Kidney (tissue), 14 donors: ENCODE measurements around the gene GLIS1. TPM values are rescaled to one million over a fixed set of nuclear protein-coding genes. Genes with fewer than 3 reads are reported as not detected.

Experiments
- DNase-seq, 5 donors: peaks; one replicate each; pipeline ENCODE4 v3.0.0-alpha.2; 2013 to 2020
- FAIRE-seq: peaks from 2 replicates; lab custom pipeline; 2012; peaks lifted over from hg19 to GRCh38; lab: Jason Lieb, UNC
- H3K27ac ChIP-seq, 2 donors: one replicate each; pipeline ENCODE4 v1.7.0; 2013; ENCODE audit warnings: low read depth in 2 of 2, low read length in 2 of 2, inconsistent platforms in 1 of 2
- H3K27me3 ChIP-seq: one replicate; pipeline ENCODE4 v1.7.1; 2013; ENCODE audit warnings: low read length, inconsistent platforms; ENCODE audit not compliant: control insufficient read depth, insufficient read depth
- H3K36me3 ChIP-seq, 3 donors: one replicate each; pipeline versions ENCODE4 v1.7.0 to v1.7.1; 2013; ENCODE audit warnings: low read length in 3 of 3, control low read depth in 1 of 3, inconsistent platforms in 1 of 3; ENCODE audit not compliant: insufficient read depth in 3 of 3, control insufficient read depth in 2 of 3
- H3K4me1 ChIP-seq, 3 donors: one replicate each; pipeline versions ENCODE4 v1.7.0 to v1.7.1; 2013; ENCODE audit warnings: low read length in 3 of 3, inconsistent platforms in 1 of 3, low read depth in 1 of 3; ENCODE audit not compliant: control insufficient read depth in 2 of 3, insufficient read depth in 2 of 3
- H3K4me3 ChIP-seq, 3 donors: one replicate each; pipeline versions ENCODE4 v1.7.0 to v1.8.1; 2013; ENCODE audit warnings: low read length in 3 of 3, control low read depth in 1 of 3, inconsistent platforms in 1 of 3
- H3K9ac ChIP-seq, 3 donors: one replicate each; pipeline versions ENCODE4 v1.7.0 to v1.7.1; 2013; ENCODE audit warnings: low read length in 3 of 3, control low read depth in 1 of 3, inconsistent platforms in 1 of 3
- H3K9me3 ChIP-seq, 3 donors: one replicate each; pipeline versions ENCODE4 v1.7.0 to v1.7.1; 2013; ENCODE audit warnings: low read length in 3 of 3, control low read depth in 1 of 3, inconsistent platforms in 1 of 3; ENCODE audit not compliant: control insufficient read depth in 2 of 3, insufficient read depth in 1 of 3
- intact Hi-C: fragments of 100-400 bp; cut with DNase I; formaldehyde crosslinking; loops from one replicate; pipeline ENCODE4 v1.11.1; 2022
- polyA plus RNA-seq: library from polyadenylated mRNA; stranded (reverse); fragments of 350-450 nt; fragmentation: Illumina TruSeq; extraction: RNeasy Lipid Tissue Mini Kit (QIAGEN cat#74804); gene quantifications from one replicate; pipeline ENCODE4 v1.2.3, GENCODE V29; 2014; ENCODE audit warnings: low read depth, low replicate concordance; ENCODE audit not compliant: insufficient read depth
- total RNA-seq: library from RNA; stranded (reverse); fragmentation: NEBNext Ultra II Directional; extraction: Animal tissue kit (Norgen Biotek cat#: 25700); gene quantifications from one replicate; pipeline ENCODE4 v1.2.1, GENCODE V29; 2021
- TF ChIP-seq, protein P1 (sequence below): IDR thresholded peaks from 3 replicates; pipeline ENCODE4 v1.5.1; 2012; ENCODE audit warnings: mild to moderate bottlenecking, moderate library complexity, borderline replicate concordance; ENCODE audit not compliant: insufficient read depth; ENCODE audit errors: extremely low read depth
- donor health status: control.
- donor health status: control.
- donor health status: control.
- donor health status: control.
- donor health status: control.
- donor health status: DM: yes; HTN: yes; CAD: no.
- donor health status: Normal renal cell carcinoma (clear cell type).

The GLIS1 gene
- total and polyA plus RNA-seq, 2 donors from 2014 or later: 3.3 to 3.7 TPM

- no peak for FAIRE-seq
These were observed 96.8 kb downstream of the GLIS1 start for GRCh38 chr1:53642215-53642555.

DNA sequence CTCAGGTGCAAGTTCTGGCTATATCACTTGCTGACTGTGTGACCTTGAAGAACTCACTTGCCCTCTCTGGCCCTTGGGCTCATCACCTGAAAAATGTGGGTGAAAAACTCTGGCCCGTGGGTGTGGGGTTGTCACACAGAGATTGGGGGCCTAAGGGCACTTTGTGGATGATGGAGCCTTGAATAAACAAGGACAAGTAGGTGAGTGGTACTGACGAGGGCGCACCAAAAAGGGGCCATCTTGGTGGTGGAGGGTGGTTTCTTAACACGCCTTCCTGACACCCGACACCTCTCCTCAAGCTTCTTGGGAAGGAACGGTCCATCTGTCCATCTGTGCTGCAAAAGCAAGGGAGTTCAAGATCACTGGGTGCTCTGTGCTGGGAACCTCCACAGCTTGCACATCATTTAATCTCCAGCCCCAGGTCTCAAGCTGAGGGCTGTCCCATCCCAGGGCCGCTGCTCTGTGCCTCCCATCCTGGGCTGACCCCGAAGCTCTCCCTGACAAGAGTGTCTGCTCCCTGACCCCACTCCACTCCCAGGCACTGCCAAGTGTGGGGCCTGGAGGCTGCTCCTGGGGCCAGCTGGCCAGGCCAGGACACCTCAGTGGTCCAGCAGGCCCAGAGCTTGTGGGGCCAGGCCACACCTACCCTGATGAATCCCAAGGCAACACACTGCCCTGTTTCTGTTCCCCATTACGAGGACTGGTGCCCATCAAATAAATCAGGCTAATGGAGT, 97.3 kb downstream of the GLIS1 start:
- no peaks in the 10 kb centered on the region for H3K9me3 ChIP-seq
- FAIRE-seq (no peak), DNase-seq (peak in 1 of 5 donors; percentile 61)
- H3K9ac ChIP-seq: no peak overlapping the region
- no peaks in the 10 kb centered on the region for H3K27me3 ChIP-seq
- H3K4me1 ChIP-seq: peaks cover 0 to 4% (median 0%) of the 10 kb centered on the region in 3 donors
- no peak overlapping the region for H3K27ac ChIP-seq
- intact Hi-C loops: no loop called here
- no peak overlapping the region for H3K4me3 ChIP-seq
- no peaks in the 10 kb centered on the region for H3K36me3 ChIP-seq
- TF ChIP-seq, protein P1, sequence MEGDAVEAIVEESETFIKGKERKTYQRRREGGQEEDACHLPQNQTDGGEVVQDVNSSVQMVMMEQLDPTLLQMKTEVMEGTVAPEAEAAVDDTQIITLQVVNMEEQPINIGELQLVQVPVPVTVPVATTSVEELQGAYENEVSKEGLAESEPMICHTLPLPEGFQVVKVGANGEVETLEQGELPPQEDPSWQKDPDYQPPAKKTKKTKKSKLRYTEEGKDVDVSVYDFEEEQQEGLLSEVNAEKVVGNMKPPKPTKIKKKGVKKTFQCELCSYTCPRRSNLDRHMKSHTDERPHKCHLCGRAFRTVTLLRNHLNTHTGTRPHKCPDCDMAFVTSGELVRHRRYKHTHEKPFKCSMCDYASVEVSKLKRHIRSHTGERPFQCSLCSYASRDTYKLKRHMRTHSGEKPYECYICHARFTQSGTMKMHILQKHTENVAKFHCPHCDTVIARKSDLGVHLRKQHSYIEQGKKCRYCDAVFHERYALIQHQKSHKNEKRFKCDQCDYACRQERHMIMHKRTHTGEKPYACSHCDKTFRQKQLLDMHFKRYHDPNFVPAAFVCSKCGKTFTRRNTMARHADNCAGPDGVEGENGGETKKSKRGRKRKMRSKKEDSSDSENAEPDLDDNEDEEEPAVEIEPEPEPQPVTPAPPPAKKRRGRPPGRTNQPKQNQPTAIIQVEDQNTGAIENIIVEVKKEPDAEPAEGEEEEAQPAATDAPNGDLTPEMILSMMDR: no peak

More at GRCh38 chr1:53642215-53642555, 96.8 kb downstream of the GLIS1 start:
- H3K9ac ChIP-seq: no peak overlapping the region
- H3K27me3 ChIP-seq: no peaks in the 10 kb centered on the region
- H3K27ac ChIP-seq: no peak overlapping the region
- TF ChIP-seq, protein P1: no peak
- H3K9me3 ChIP-seq: no peaks in the 10 kb centered on the region
- H3K4me3 ChIP-seq: no peak overlapping the region
- peaks cover 0 to 4% (median 0%) of the 10 kb centered on the region in 3 donors for H3K4me1 ChIP-seq
- no peaks in the 10 kb centered on the region for H3K36me3 ChIP-seq
- peak in 2 of 5 donors; percentile 4 to 34 for DNase-seq
- intact Hi-C loops: no loop called here

DNA sequence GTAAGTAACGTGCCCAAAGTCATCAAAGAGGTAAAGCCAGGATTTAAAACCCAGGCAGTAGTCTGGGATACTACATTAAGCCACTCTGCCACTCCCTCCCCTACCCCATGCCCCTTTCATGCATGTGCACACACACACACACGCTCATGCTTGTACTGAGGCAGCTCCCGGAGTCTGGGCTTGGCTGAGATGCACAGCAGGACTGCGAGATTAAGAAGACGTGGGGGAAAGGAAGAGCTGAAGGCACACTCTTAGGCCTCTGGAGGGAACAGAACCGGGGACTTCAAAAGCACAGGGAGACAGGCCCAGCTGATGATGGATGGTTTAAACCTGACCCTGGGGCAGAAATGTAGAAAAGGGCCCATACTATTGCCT, 98.3 kb downstream of the GLIS1 start:
- no peak overlapping the region for H3K4me3 ChIP-seq
- H3K9me3 ChIP-seq: no peaks in the 10 kb centered on the region
- H3K4me1 ChIP-seq: peaks cover 0 to 4% (median 0%) of the 10 kb centered on the region in 3 donors
- TF ChIP-seq, protein P1: no peak
- no peak overlapping the region for H3K9ac ChIP-seq
- FAIRE-seq (no peak), DNase-seq (peak in 1 of 5 donors; percentile 42)
- intact Hi-C loops: no loop called here
- no peaks in the 10 kb centered on the region for H3K27me3 ChIP-seq
- no peaks in the 10 kb centered on the region for H3K36me3 ChIP-seq
- no peak overlapping the region for H3K27ac ChIP-seq
